ENCODE data around the gene DENND2C. TPM values are rescaled to one million over a fixed set of nuclear protein-coding genes. Genes with fewer than 3 reads are reported as not detected.

Gene DENND2C
- polyA plus RNA-seq, 2 of the 4 experiments (the other 2 are of a cell fraction): 0.18 to 0.19 TPM

- no peak for TF ChIP-seq BCL3 (IDR thresholded peaks at IDR 0.05)
- no peak for TF ChIP-seq JUNB (IDR thresholded peaks at IDR 0.05)
- no peak for TF ChIP-seq SREBF2 (IDR thresholded peaks at IDR 0.05)
- no peak for TF ChIP-seq SMC3 (IDR thresholded peaks at IDR 0.05)
- TF ChIP-seq RAD21 (conservative IDR thresholded peaks at IDR 0.05 in 1 of 2, IDR thresholded peaks at IDR 0.05 in 1 of 2): no peak
- no peak for TF ChIP-seq NR3C1 (IDR thresholded peaks at IDR 0.05)
These were observed 18.7 kb upstream of the DENND2C start (continued) for GRCh38 chr1:114688526-114688925.

DNA sequence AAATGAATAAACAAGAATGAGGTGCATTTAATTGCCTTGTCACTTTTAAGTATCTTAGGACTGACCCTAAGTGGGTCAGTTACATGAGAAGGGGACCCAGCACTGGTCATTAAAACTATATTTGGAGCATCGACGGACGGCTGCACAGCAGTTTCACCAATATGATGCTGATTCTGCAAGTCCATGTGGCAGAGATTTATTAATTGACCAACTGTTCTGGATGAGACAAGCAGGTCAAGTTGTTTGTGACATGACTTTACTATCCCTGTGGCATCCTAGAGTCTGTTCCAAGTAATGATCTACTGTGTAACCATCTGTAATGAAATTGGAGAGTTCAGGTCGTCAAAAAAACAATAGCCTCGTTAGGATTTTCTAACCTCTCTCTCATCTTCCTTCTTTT, 16.0 kb upstream of the DENND2C start:
- ATAC-seq (no peak), FAIRE-seq (no peak), DNase-seq (ENCODE audit: low read depth in 1 of 2, low spot score in 1 of 2) (no peak)
- ChIA-PET CTCF (no interaction called here), POLR2A (no interaction called here)
- 37% methylated on average over 5 of the region's 5 CpGs for WGBS (ENCODE audit: missing lambda C conversion rate)
- no peak overlapping the region for H3K4me3 ChIP-seq
- no peak for TF ChIP-seq GATA3 (IDR thresholded peaks at IDR 0.05; ENCODE audit: borderline replicate concordance)
- no peak for TF ChIP-seq CEBPB (IDR thresholded peaks at IDR 0.05)
- no peak for TF ChIP-seq ZNF302 (CRISPR knock-in tag; IDR thresholded peaks at IDR 0.05)
- no peak for TF ChIP-seq HDAC2 (IDR thresholded peaks at IDR 0.05)
- no peak for TF ChIP-seq JUNB (IDR thresholded peaks at IDR 0.05)
- TF ChIP-seq PHF8 (IDR thresholded peaks at IDR 0.05; ENCODE audit: borderline replicate concordance, low read depth): no peak
- TF ChIP-seq RNF2 (IDR thresholded peaks at IDR 0.05; ENCODE audit: borderline replicate concordance, low read depth): no peak
- no peak for TF ChIP-seq NPAS2 (CRISPR knock-in tag; IDR thresholded peaks at IDR 0.05; ENCODE audit: borderline replicate concordance)
- TF ChIP-seq PBX3 (IDR thresholded peaks at IDR 0.05): no peak
- no peak for TF ChIP-seq RFX5 (IDR thresholded peaks at IDR 0.05)
- TF ChIP-seq MYC (IDR thresholded peaks at IDR 0.05; ENCODE audit: borderline replicate concordance, low read length): no peak
- H3K9me3 ChIP-seq: no peaks in the 10 kb centered on the region
- H3K4me1 ChIP-seq: no peaks in the 10 kb centered on the region
- H3K27ac ChIP-seq: no peak overlapping the region
- no peak overlapping the region for H3K4me2 ChIP-seq

DNA sequence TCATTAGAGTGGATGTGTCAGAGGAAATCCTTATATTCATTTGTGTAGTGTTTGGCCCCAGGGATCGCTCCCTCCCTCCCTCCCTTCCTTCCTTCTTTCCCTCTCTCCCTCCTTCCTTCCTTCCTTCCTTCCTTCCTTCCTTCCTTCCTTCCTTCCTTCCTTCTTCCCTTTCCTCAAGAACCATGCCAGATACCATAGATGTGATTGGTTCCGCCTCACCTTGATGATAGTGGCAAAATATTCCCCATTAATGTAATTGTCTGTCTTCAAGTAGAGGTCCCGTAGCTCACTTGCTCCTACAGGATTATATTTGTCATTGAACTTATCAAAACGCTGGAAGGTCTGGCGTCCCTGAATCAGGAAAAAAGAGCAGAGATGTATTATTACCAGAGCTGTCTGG, 7.8 kb upstream of the DENND2C start:
- Histone ChIP-seq H3K4me1 (no peaks in the 10 kb centered on the region), H3K9me3 (no peaks in the 10 kb centered on the region), H3K4me2 (no peak overlapping the region), H3K27ac (no peak overlapping the region), H3K4me3 (no peak overlapping the region)
- WGBS (ENCODE audit: missing lambda C conversion rate): 18% methylated on average over 5 of the region's 5 CpGs
- CTCF ChIA-PET: interaction anchor here (0.6 kb wide), 1 partner anchor 22 kb away, joined by 3 read pairs; no protein-coding TSS in a partner anchor
- FAIRE-seq: no peak
- TF ChIP-seq CEBPB (IDR thresholded peaks at IDR 0.05): no peak
- TF ChIP-seq USF2 (IDR thresholded peaks at IDR 0.05): no peak
- no peak for TF ChIP-seq POLR2AphosphoS2 (conservative IDR thresholded peaks at IDR 0.05; ENCODE audit: low read length)
- TF ChIP-seq PBX3 (IDR thresholded peaks at IDR 0.05): no peak
- no peak for TF ChIP-seq ESRRA (IDR thresholded peaks at IDR 0.05; ENCODE audit: borderline replicate concordance, low read length)
- no peak for TF ChIP-seq HDAC2 (IDR thresholded peaks at IDR 0.05)
- TF ChIP-seq BHLHE40 (IDR thresholded peaks at IDR 0.05; ENCODE audit: low read depth, low read length): no peak
- TF ChIP-seq HOXA7 (CRISPR knock-in tag; IDR thresholded peaks at IDR 0.05): no peak
- TF ChIP-seq, protein P1, sequence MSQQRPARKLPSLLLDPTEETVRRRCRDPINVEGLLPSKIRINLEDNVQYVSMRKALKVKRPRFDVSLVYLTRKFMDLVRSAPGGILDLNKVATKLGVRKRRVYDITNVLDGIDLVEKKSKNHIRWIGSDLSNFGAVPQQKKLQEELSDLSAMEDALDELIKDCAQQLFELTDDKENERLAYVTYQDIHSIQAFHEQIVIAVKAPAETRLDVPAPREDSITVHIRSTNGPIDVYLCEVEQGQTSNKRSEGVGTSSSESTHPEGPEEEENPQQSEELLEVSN (IDR thresholded peaks at IDR 0.05; ENCODE audit: borderline replicate concordance, low read depth): no peak
- TF ChIP-seq HEYL (CRISPR knock-in tag; IDR thresholded peaks at IDR 0.05): no peak
- no peak for TF ChIP-seq SREBF2 (IDR thresholded peaks at IDR 0.05)
- TF ChIP-seq FOSB (CRISPR knock-in tag; IDR thresholded peaks at IDR 0.05): no peak
- no peak for TF ChIP-seq SMC3 (IDR thresholded peaks at IDR 0.05)
- no peak for DNase-seq (ENCODE audit: low read depth in 1 of 2, low spot score in 1 of 2)
- no peak for ATAC-seq
- POLR2A ChIA-PET: no interaction called here
